ENCODE measurements around the gene SNORC.
"Not testable (repeated sequence)": the region's sequence is repeated elsewhere in the genome, so short reads cannot be mapped to it uniquely, and the experiment has no call there.

Gene SNORC

GRCh38 chr2:232896111-232896510, 26.0 kb downstream of the SNORC start:
- no peak overlapping the region for H3K27ac ChIP-seq (ENCODE audit: low read length)

GRCh38 chr2:232896720-232897597, 26.9 kb downstream of the SNORC start:
- peaks cover 4% of the 10 kb centered on the region; the same call in 1 of the 2 replicates for H3K27me3 ChIP-seq (ENCODE audit: control insufficient read depth, insufficient read depth, low read length)
- H3K36me3 ChIP-seq (ENCODE audit: control insufficient read depth, insufficient read depth, low read length): no peaks in the 10 kb centered on the region
- H3K4me1 ChIP-seq (ENCODE audit: control insufficient read depth, insufficient read depth, low read length): peaks cover 3% of the 10 kb centered on the region
- H3K4me3 ChIP-seq (ENCODE audit: low read length): no peak overlapping the region
- no peak for DNase-seq (ENCODE audit: low read depth, low spot score)
- H3K9me3 ChIP-seq (ENCODE audit: control insufficient read depth, insufficient read depth, low read length): no peaks in the 10 kb centered on the region
- H3K27ac ChIP-seq (ENCODE audit: low read length): no peak overlapping the region
- WGBS (ENCODE audit: insufficient coverage, insufficient read length): 93% methylated on average over 3 of the region's 9 CpGs

More at GRCh38 chr2:232896111-232896510, 26.0 kb downstream of the SNORC start:
- Histone ChIP-seq H3K36me3 (ENCODE audit: control insufficient read depth, insufficient read depth, low read length) (no peaks in the 10 kb centered on the region), H3K9me3 (ENCODE audit: control insufficient read depth, insufficient read depth, low read length) (no peaks in the 10 kb centered on the region), H3K4me3 (ENCODE audit: low read length) (no peak overlapping the region), H3K4me1 (ENCODE audit: control insufficient read depth, insufficient read depth, low read length) (peaks cover 2% of the 10 kb centered on the region; the same call in 1 of the 2 replicates), H3K27me3 (ENCODE audit: control insufficient read depth, insufficient read depth, low read length) (no peaks in the 10 kb centered on the region; the same call in 1 of the 2 replicates)
- no peak for DNase-seq (ENCODE audit: low read depth, low spot score)

GRCh38 chr2:232897598-232898408, 27.7 kb downstream of the SNORC start:
- peaks cover 3% of the 10 kb centered on the region for H3K4me1 ChIP-seq (ENCODE audit: control insufficient read depth, insufficient read depth, low read length)
- peaks cover 5% of the 10 kb centered on the region; the same call in 1 of the 2 replicates for H3K27me3 ChIP-seq (ENCODE audit: control insufficient read depth, insufficient read depth, low read length)
- no peaks in the 10 kb centered on the region for H3K9me3 ChIP-seq (ENCODE audit: control insufficient read depth, insufficient read depth, low read length)
- no peak for DNase-seq (ENCODE audit: low read depth, low spot score)
- H3K4me3 ChIP-seq (ENCODE audit: low read length): no peak overlapping the region
- no peaks in the 10 kb centered on the region for H3K36me3 ChIP-seq (ENCODE audit: control insufficient read depth, insufficient read depth, low read length)
- WGBS (ENCODE audit: insufficient coverage, insufficient read length): no CpG with 5 or more reads among the region's 24 CpGs
- no peak overlapping the region for H3K27ac ChIP-seq (ENCODE audit: low read length)

GRCh38 chr2:232898592-232899543, 28.8 kb downstream of the SNORC start:
- no peak overlapping the region for H3K4me3 ChIP-seq (ENCODE audit: low read length)
- no peaks in the 10 kb centered on the region for H3K36me3 ChIP-seq (ENCODE audit: control insufficient read depth, insufficient read depth, low read length)
- H3K9me3 ChIP-seq (ENCODE audit: control insufficient read depth, insufficient read depth, low read length): no peaks in the 10 kb centered on the region
- H3K4me1 ChIP-seq (ENCODE audit: control insufficient read depth, insufficient read depth, low read length): peaks cover 3% of the 10 kb centered on the region
- no peak for DNase-seq (ENCODE audit: low read depth, low spot score)
- 100% methylated on average over 5 of the region's 18 CpGs for WGBS (ENCODE audit: insufficient coverage, insufficient read length)
- peaks cover 5% of the 10 kb centered on the region; the same call in 1 of the 2 replicates for H3K27me3 ChIP-seq (ENCODE audit: control insufficient read depth, insufficient read depth, low read length)
- H3K27ac ChIP-seq (ENCODE audit: low read length): no peak overlapping the region

- DNase-seq (ENCODE audit: low read depth, low spot score): no peak
- Histone ChIP-seq H3K27me3 (ENCODE audit: control insufficient read depth, insufficient read depth, low read length) (peaks cover 5% of the 10 kb centered on the region; the same call in 1 of the 2 replicates), H3K9me3 (ENCODE audit: control insufficient read depth, insufficient read depth, low read length) (no peaks in the 10 kb centered on the region), H3K36me3 (ENCODE audit: control insufficient read depth, insufficient read depth, low read length) (no peaks in the 10 kb centered on the region), H3K4me3 (ENCODE audit: low read length) (no peak overlapping the region), H3K27ac (ENCODE audit: low read length) (no peak overlapping the region), H3K4me1 (ENCODE audit: control insufficient read depth, insufficient read depth, low read length) (peaks cover 3% of the 10 kb centered on the region)
- no CpG with 5 or more reads among the region's 43 CpGs for WGBS (ENCODE audit: insufficient coverage, insufficient read length)
Observed at GRCh38 chr2:232900811-232901735, 31.0 kb downstream of the SNORC start.

- Histone ChIP-seq H3K27ac (ENCODE audit: low read length) (no peak overlapping the region), H3K27me3 (ENCODE audit: control insufficient read depth, insufficient read depth, low read length) (peaks cover 5% of the 10 kb centered on the region; the same call in 1 of the 2 replicates), H3K4me3 (ENCODE audit: low read length) (no peak overlapping the region), H3K4me1 (ENCODE audit: control insufficient read depth, insufficient read depth, low read length) (peaks cover 3% of the 10 kb centered on the region), H3K9me3 (ENCODE audit: control insufficient read depth, insufficient read depth, low read length) (no peaks in the 10 kb centered on the region), H3K36me3 (ENCODE audit: control insufficient read depth, insufficient read depth, low read length) (no peaks in the 10 kb centered on the region)
- WGBS (ENCODE audit: insufficient coverage, insufficient read length): no CpG with 5 or more reads among the region's 28 CpGs
- DNase-seq (ENCODE audit: low read depth, low spot score): no peak
Observed at GRCh38 chr2:232901736-232902578, 31.9 kb downstream of the SNORC start.

GRCh38 chr2:232903989-232904388, 33.9 kb downstream of the SNORC start:
- Histone ChIP-seq H3K27me3 (ENCODE audit: control insufficient read depth, insufficient read depth, low read length) (peaks cover 5% of the 10 kb centered on the region; the same call in 1 of the 2 replicates), H3K4me3 (ENCODE audit: low read length) (no peak overlapping the region), H3K36me3 (ENCODE audit: control insufficient read depth, insufficient read depth, low read length) (no peaks in the 10 kb centered on the region), H3K9me3 (ENCODE audit: control insufficient read depth, insufficient read depth, low read length) (no peaks in the 10 kb centered on the region), H3K27ac (ENCODE audit: low read length) (no peak overlapping the region), H3K4me1 (ENCODE audit: control insufficient read depth, insufficient read depth, low read length) (peaks cover 3% of the 10 kb centered on the region)
- WGBS (ENCODE audit: insufficient coverage, insufficient read length): no CpG with 5 or more reads among the region's 9 CpGs
- DNase-seq (ENCODE audit: low read depth, low spot score): no peak

GRCh38 chr2:232906867-232907717, 37.0 kb downstream of the SNORC start:
- H3K4me3 ChIP-seq (ENCODE audit: low read length); DNase-seq (ENCODE audit: low read depth, low spot score); H3K27ac ChIP-seq (ENCODE audit: low read length); H3K36me3 ChIP-seq (ENCODE audit: control insufficient read depth, insufficient read depth, low read length); H3K9me3 ChIP-seq (ENCODE audit: control insufficient read depth, insufficient read depth, low read length); H3K4me1 ChIP-seq (ENCODE audit: control insufficient read depth, insufficient read depth, low read length); H3K27me3 ChIP-seq (ENCODE audit: control insufficient read depth, insufficient read depth, low read length): not testable (repeated sequence)
- WGBS (ENCODE audit: insufficient coverage, insufficient read length): no CpG with 5 or more reads among the region's 10 CpGs
